Loucy (cell line): ENCODE results near the gene PTGDS.

Experiments
- EZH2phosphoT487 ChIP-seq: fragments of 200-600 bp; IDR thresholded peaks from 2 replicates; pipeline ENCODE4 v1.6.1; 2018; ENCODE audit warnings: antibody characterized with exemption, mild to moderate bottlenecking, moderate library complexity, borderline replicate concordance
- TF ChIP-seq, protein P1 (sequence below): fragments of 200-600 bp; sonication (generic); conservative IDR thresholded peaks from 2 replicates; pipeline ENCODE4 v1.5.1; 2014; ENCODE audit warnings: mild to moderate bottlenecking, antibody characterized with exemption, low read length

DNA sequence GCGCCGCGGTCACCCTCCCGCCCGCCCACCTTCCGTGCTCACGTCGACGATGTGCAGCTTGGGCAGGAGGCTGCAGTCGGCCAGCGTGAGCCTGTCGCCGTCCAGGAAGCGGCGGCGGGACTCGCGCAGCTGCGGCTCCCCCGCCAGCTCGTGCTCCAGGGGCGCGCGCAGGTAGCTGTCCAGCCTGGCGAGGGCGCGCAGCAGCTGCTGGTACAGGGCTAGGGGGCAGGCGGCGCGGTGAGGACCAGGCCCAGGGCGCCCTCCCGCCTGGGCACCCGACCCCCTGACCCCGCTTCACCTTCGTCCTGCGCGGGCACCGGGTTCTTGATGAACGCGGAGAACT, 17.6 kb downstream of the PTGDS start:
- TF ChIP-seq, protein P1, sequence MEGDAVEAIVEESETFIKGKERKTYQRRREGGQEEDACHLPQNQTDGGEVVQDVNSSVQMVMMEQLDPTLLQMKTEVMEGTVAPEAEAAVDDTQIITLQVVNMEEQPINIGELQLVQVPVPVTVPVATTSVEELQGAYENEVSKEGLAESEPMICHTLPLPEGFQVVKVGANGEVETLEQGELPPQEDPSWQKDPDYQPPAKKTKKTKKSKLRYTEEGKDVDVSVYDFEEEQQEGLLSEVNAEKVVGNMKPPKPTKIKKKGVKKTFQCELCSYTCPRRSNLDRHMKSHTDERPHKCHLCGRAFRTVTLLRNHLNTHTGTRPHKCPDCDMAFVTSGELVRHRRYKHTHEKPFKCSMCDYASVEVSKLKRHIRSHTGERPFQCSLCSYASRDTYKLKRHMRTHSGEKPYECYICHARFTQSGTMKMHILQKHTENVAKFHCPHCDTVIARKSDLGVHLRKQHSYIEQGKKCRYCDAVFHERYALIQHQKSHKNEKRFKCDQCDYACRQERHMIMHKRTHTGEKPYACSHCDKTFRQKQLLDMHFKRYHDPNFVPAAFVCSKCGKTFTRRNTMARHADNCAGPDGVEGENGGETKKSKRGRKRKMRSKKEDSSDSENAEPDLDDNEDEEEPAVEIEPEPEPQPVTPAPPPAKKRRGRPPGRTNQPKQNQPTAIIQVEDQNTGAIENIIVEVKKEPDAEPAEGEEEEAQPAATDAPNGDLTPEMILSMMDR = no peak
- TF ChIP-seq EZH2phosphoT487 = no peak
